Esophagus muscularis mucosa (tissue), 4 donors: Measurements from ENCODE around the gene INPP5F. TPM values are rescaled to one million over a fixed set of nuclear protein-coding genes. Genes with fewer than 3 reads are reported as not detected.

Experiments used
- DNase-seq: peaks from one replicate; pipeline ENCODE4 v3.0.0-alpha.2; 2017; ENCODE audit errors: extremely low spot score
- H3K27ac ChIP-seq, 4 donors: fragments of 200-600 bp; sonication (generic); replicated peaks in 1 of 4; 1 replicate in 3 of 4; 2 replicates in 1 of 4; pipeline ENCODE4 v1.5.1; 2016 to 2019; ENCODE audit warnings: mild to moderate bottlenecking in 1 of 4
- H3K27me3 ChIP-seq, 4 donors: fragments of 200-600 bp; sonication (generic); one replicate each; pipeline versions ENCODE4 v1.5.1 to v1.6.0; 2016 to 2019
- H3K36me3 ChIP-seq, 4 donors: fragments of 200-600 bp; sonication (generic); one replicate each; pipeline ENCODE4 v1.5.1; 2016 to 2019
- H3K4me1 ChIP-seq, 4 donors: fragments of 200-600 bp; sonication (generic); one replicate each; pipeline ENCODE4 v1.5.1; 2016 to 2019
- H3K4me3 ChIP-seq, 4 donors: fragments of 200-600 bp; sonication (generic); 1 replicate in 2 of 4; 2 replicates in 2 of 4; pipeline ENCODE4 v1.5.1; 2016 to 2019; ENCODE audit warnings: mild to moderate bottlenecking in 4 of 4, moderate library complexity in 1 of 4
- H3K9me3 ChIP-seq, 4 donors: fragments of 200-600 bp; sonication (generic); 1 replicate in 3 of 4; 2 replicates in 1 of 4; pipeline ENCODE4 v1.5.1; 2016 to 2019
- EP300 ChIP-seq: sonication (generic); formaldehyde crosslinking; IDR thresholded peaks from one replicate; pipeline ENCODE4 v1.6.1; 2017; ENCODE audit warnings: antibody characterized with exemption
- POLR2A ChIP-seq: fragments of 450-650 bp; IDR thresholded peaks from one replicate; pipeline ENCODE4 v1.6.1; 2017; ENCODE audit warnings: antibody characterized with exemption, moderate library complexity, mild to moderate bottlenecking, low read depth
- POLR2AphosphoS5 ChIP-seq, 2 donors: sonication (generic); formaldehyde crosslinking; IDR thresholded peaks; one replicate each; pipeline ENCODE4 v1.6.1; 2017; ENCODE audit warnings: antibody characterized with exemption in 2 of 2
- WGBS: methylation state at CpG from one replicate; pipeline ENCODE4 v1.1.5; 2018; 5-methylcytosine and 5-hydroxymethylcytosine counted together
- intact Hi-C: fragments of 100-400 bp; cut with DNase I; formaldehyde crosslinking; loops from one replicate; pipeline ENCODE4 v1.15.1; 2023
- total RNA-seq, 4 donors: library from RNA; depleted of rRNA; stranded (reverse); fragments of >200 nt; gene quantifications; one replicate each; pipeline versions ENCODE4 v1.1.0 to v1.2.1, GENCODE V29; 2016
- TF ChIP-seq, protein P1 (sequence below), 3 experiments: fragments of 200-600 bp in 2 of 3; fragments of 450-650 bp in 1 of 3; sonication (generic) in 2 of 3; IDR thresholded peaks; one replicate each; pipeline ENCODE4 v1.5.1; 2017 to 2019; ENCODE audit warnings: antibody characterized with exemption in 3 of 3, mild to moderate bottlenecking in 2 of 3, moderate library complexity in 1 of 3

Gene INPP5F
- total RNA-seq, 4 donors from 2014 or later: 15.1 to 24.0 (median 19.0) TPM

DNA sequence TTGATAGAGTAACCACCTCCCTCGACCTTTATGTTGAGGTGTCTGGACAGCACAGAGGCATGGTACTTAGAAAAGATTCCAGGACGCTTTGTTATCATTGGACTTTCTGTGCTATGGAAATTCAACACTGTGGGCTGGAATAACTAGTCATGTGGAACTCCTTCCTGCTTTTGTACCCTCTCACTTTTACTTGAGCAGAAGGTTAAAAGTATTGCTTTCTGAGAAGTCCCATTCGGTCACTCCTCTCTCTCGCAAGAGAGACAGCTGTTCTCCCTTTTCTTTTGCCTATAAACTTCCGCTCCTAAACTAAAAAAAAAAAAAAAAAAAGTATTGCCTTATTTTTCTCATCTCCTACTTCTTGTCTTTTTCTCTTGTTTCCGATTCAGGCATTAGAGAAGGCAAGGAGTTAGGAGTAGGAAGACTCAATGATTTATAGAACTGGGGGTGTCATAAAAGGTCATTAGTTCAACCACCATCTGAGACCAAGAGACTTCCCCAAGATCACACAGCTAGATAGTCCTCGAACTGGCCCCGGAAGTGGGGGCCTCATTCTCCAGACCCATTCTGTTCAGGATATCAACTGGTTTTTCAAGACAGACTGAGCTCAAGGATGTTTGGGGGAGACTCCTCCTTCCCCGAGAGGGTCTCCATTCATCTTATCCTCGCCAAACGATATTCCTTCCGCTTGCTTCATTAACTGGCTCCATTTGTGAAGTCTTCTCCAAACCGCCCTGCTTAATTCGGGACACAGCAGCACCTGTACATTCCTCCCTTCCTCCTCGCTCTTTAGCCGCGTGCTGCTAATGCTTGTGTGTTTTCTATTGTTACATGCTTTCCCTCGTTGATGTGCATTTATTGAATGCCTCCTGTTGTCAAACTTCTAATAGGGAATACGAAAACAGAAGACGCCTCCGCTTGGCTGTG is 995 bp upstream of the INPP5F start:
- peak overlapping the region; percentile 69 to 97 (median 95) for H3K4me3 ChIP-seq
- TF ChIP-seq, protein P1, sequence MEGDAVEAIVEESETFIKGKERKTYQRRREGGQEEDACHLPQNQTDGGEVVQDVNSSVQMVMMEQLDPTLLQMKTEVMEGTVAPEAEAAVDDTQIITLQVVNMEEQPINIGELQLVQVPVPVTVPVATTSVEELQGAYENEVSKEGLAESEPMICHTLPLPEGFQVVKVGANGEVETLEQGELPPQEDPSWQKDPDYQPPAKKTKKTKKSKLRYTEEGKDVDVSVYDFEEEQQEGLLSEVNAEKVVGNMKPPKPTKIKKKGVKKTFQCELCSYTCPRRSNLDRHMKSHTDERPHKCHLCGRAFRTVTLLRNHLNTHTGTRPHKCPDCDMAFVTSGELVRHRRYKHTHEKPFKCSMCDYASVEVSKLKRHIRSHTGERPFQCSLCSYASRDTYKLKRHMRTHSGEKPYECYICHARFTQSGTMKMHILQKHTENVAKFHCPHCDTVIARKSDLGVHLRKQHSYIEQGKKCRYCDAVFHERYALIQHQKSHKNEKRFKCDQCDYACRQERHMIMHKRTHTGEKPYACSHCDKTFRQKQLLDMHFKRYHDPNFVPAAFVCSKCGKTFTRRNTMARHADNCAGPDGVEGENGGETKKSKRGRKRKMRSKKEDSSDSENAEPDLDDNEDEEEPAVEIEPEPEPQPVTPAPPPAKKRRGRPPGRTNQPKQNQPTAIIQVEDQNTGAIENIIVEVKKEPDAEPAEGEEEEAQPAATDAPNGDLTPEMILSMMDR (IDR thresholded peaks at IDR 0.05): no peak
- TF ChIP-seq EP300 (no peak), POLR2A (no peak), POLR2AphosphoS5 (IDR thresholded peaks at IDR 0.05) (no peak)
- DNase-seq: no peak
- H3K27ac ChIP-seq: peak overlapping the region; percentile 90 to 97 (median 96)
- H3K27me3 ChIP-seq: no peaks in the 10 kb centered on the region
- H3K36me3 ChIP-seq: no peaks in the 10 kb centered on the region
- 26% methylated on average over 21 of the region's 21 CpGs for WGBS
- peaks cover 28 to 45% (median 38%) of the 10 kb centered on the region in 4 donors for H3K4me1 ChIP-seq
- H3K9me3 ChIP-seq: no peaks in the 10 kb centered on the region
- intact Hi-C loops: loop anchor here (5.0 kb wide), 2 partner anchors 38 to 128 kb away; partner anchors contain the start of gene TIAL1

DNA sequence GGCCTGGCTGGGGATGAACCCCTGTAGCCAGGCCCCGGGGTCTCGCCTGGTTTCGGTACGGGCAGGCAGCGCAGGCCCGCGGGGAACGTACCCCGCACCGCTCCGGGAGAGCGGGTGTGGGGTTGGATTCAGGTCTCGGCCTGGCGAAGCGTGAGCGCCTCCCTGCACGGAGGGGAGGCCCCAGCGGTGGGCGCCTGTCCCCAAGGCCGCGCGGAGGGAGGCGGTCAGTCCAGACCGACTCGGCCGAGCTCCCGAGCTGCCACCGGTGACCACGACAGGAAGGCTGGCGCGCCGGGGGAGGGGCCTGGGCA is 378 bp upstream of the INPP5F start:
- Histone ChIP-seq H3K4me3 (peak overlapping the region; percentile 69 to 97 (median 95)), H3K27me3 (no peaks in the 10 kb centered on the region), H3K9me3 (no peaks in the 10 kb centered on the region), H3K4me1 (peaks cover 28 to 45% (median 38%) of the 10 kb centered on the region in 4 donors), H3K27ac (peak overlapping the region; percentile 90 to 97 (median 96)), H3K36me3 (peaks cover 0 to 3% (median 0%) of the 10 kb centered on the region in 4 donors)
- DNase-seq: no peak
- 2% methylated on average over 20 of the region's 32 CpGs for WGBS
- intact Hi-C loops: loop anchor here (5.0 kb wide), 2 partner anchors 38 to 128 kb away; partner anchors contain the start of gene TIAL1
- TF ChIP-seq POLR2A (peak; percentile 72), POLR2AphosphoS5 (IDR thresholded peaks at IDR 0.05) (peak; percentile 81 to 93), EP300 (no peak)

GRCh38 chr10:119726676-119727261 is 919 bp downstream of the INPP5F start:
- Histone ChIP-seq H3K9me3 (no peaks in the 10 kb centered on the region), H3K4me3 (peak overlapping the region; percentile 69 to 97 (median 95)), H3K27me3 (no peaks in the 10 kb centered on the region), H3K36me3 (peaks cover 0 to 7% (median 0%) of the 10 kb centered on the region in 4 donors), H3K4me1 (peaks cover 28 to 45% (median 38%) of the 10 kb centered on the region in 4 donors), H3K27ac (peak overlapping the region; percentile 90 to 97 (median 96))
- intact Hi-C loops: loop anchor here (5.0 kb wide), 2 partner anchors 39 to 129 kb away; partner anchors contain the start of gene TIAL1
- 44% methylated on average over 14 of the region's 14 CpGs for WGBS
- no peak for DNase-seq
- TF ChIP-seq POLR2AphosphoS5 (IDR thresholded peaks at IDR 0.05) (no peak), EP300 (no peak), POLR2A (no peak)
- TF ChIP-seq, protein P1 (IDR thresholded peaks at IDR 0.05): no peak

- 70% methylated on average over 3 of the region's 3 CpGs for WGBS
- Histone ChIP-seq H3K27ac (peak overlapping the region; percentile 90 to 97 (median 96)), H3K9me3 (no peaks in the 10 kb centered on the region), H3K4me1 (peaks cover 28 to 45% (median 38%) of the 10 kb centered on the region in 4 donors), H3K27me3 (no peaks in the 10 kb centered on the region), H3K4me3 (no peak overlapping the region), H3K36me3 (peaks cover 0 to 7% (median 0%) of the 10 kb centered on the region in 4 donors)
- intact Hi-C loops: loop anchor here (5.0 kb wide), 2 partner anchors 41 to 131 kb away; partner anchors contain the start of gene TIAL1
- TF ChIP-seq EP300 (no peak), POLR2A (no peak), POLR2AphosphoS5 (IDR thresholded peaks at IDR 0.05) (no peak)
- TF ChIP-seq, protein P1 (IDR thresholded peaks at IDR 0.05): no peak
- DNase-seq: no peak
Measured at GRCh38 chr10:119728172-119728800, 2.4 kb downstream of the INPP5F start.
